OCI-LY7 (cell line): ENCODE data around the gene DPH1. TPM values are rescaled to one million over a fixed set of nuclear protein-coding genes. Genes with fewer than 3 reads are reported as not detected.
A peak's percentile ranks its signal among the peaks of the same experiment; 100 is the strongest.

ENCODE experiments used
- BruUV-seq: library from RNA; stranded (reverse); fragments of 400-500 nt; replicated peaks from 2 replicates; lab custom pipeline; 2021; lab: Mats Ljungman, UMichigan
- CTCF ChIA-PET: fragments of 300-600 bp; sonication (Branson Sonifier 250); formaldehyde crosslinking; loops from one replicate; lab custom pipeline; 2022; ENCODE audit warnings: antibody characterized with exemption; ENCODE audit not compliant: unreplicated experiment; lab: Charles Lee
- POLR2A ChIA-PET: fragments of 300-600 bp; sonication (Branson Sonifier 250); formaldehyde crosslinking; loops from one replicate; lab custom pipeline; 2022; ENCODE audit warnings: antibody characterized with exemption; lab: Charles Lee
- DNase-seq: peaks from one replicate; pipeline ENCODE4 v3.0.0-alpha.2; 2015; ENCODE audit warnings: low spot score
- H2AFZ ChIP-seq: fragments of 200-600 bp; sonication (generic), shearing (Covaris generic); 2 replicates; pipeline ENCODE4 v1.6.1; 2014; ENCODE audit warnings: mild to moderate bottlenecking, antibody characterized with exemption, low read length, moderate library complexity
- H3K27ac ChIP-seq: fragments of 200-600 bp; sonication (generic); 2 replicates; pipeline ENCODE4 v1.5.1; 2014; ENCODE audit warnings: mixed run types, low read depth, mild to moderate bottlenecking, moderate library complexity, low read length, inconsistent platforms; ENCODE audit not compliant: poor library complexity, severe bottlenecking
- H3K36me3 ChIP-seq: fragments of 200-600 bp; sonication (generic); 2 replicates; pipeline ENCODE4 v1.6.1; 2014; ENCODE audit warnings: mild to moderate bottlenecking, antibody characterized with exemption, low read length, moderate library complexity, mixed read lengths; ENCODE audit not compliant: insufficient read depth
- H3K4me1 ChIP-seq: fragments of 200-600 bp; sonication (generic); 2 replicates; pipeline ENCODE4 v1.5.1; 2014; ENCODE audit warnings: mild to moderate bottlenecking, low read length; ENCODE audit not compliant: insufficient read depth, poor library complexity, severe bottlenecking
- H3K4me2 ChIP-seq: fragments of 200-600 bp; sonication (generic); 2 replicates; pipeline ENCODE4 v1.6.1; 2014; ENCODE audit warnings: mild to moderate bottlenecking, low read length
- H3K4me3 ChIP-seq: fragments of 200-600 bp; sonication (generic); 2 replicates; pipeline ENCODE4 v1.5.1; 2014; ENCODE audit warnings: mild to moderate bottlenecking, low read depth, low read length; ENCODE audit not compliant: poor library complexity, severe bottlenecking
- H3K79me2 ChIP-seq: fragments of 200-600 bp; sonication (generic); 2 replicates; pipeline ENCODE4 v1.6.1; 2016; ENCODE audit warnings: low read depth, mild to moderate bottlenecking, low read length, moderate library complexity, mixed read lengths; ENCODE audit not compliant: insufficient read depth
- H3K9me2 ChIP-seq: fragments of 200-600 bp; sonication (generic); 2 replicates; pipeline ENCODE4 v1.6.1; 2016; ENCODE audit warnings: mild to moderate bottlenecking, low read length, mixed read lengths; ENCODE audit not compliant: insufficient read depth
- H3K9me3 ChIP-seq: fragments of 200-600 bp; sonication (generic); 2 replicates; pipeline ENCODE4 v1.6.1; 2014; ENCODE audit warnings: mild to moderate bottlenecking, mixed run types, low read length, mixed read lengths
- H4K20me1 ChIP-seq: fragments of 200-600 bp; sonication (generic); 2 replicates; pipeline ENCODE4 v1.6.1; 2014; ENCODE audit warnings: mild to moderate bottlenecking, antibody characterized with exemption, low read length, moderate library complexity, mixed read lengths; ENCODE audit not compliant: insufficient read depth
- EZH2phosphoT487 ChIP-seq: fragments of 200-600 bp; sonication (generic); IDR thresholded peaks from 2 replicates; pipeline ENCODE4 v1.6.1; 2018; ENCODE audit warnings: low read depth, borderline replicate concordance, mild to moderate bottlenecking, mixed run types, antibody characterized with exemption, low read length, moderate library complexity, mixed read lengths
- intact Hi-C: fragments of 100-400 bp; cut with micrococcal nuclease; formaldehyde crosslinking; loops from one replicate; pipeline ENCODE4 v1.10.0; 2022; ENCODE audit not compliant: unreplicated experiment
- total RNA-seq, 2 experiments: library from RNA; depleted of rRNA in 1 of 2; stranded (reverse); fragments of >200 nt in 1 of 2; shearing (Covaris generic) in 1 of 2; gene quantifications; 2 replicates each; pipeline ENCODE4 v1.2.3, GENCODE V29; 2014 to 2022
- TF ChIP-seq, protein P1 (sequence below): fragments of 200-600 bp; sonication (generic); conservative IDR thresholded peaks from 2 replicates; pipeline ENCODE4 v1.5.1; 2014; ENCODE audit warnings: mild to moderate bottlenecking, antibody characterized with exemption, low read length, moderate library complexity, mixed read lengths

The DPH1 gene
- total RNA-seq, 2 experiments from 2014 or later = 26.5 to 35.1 TPM

DNA sequence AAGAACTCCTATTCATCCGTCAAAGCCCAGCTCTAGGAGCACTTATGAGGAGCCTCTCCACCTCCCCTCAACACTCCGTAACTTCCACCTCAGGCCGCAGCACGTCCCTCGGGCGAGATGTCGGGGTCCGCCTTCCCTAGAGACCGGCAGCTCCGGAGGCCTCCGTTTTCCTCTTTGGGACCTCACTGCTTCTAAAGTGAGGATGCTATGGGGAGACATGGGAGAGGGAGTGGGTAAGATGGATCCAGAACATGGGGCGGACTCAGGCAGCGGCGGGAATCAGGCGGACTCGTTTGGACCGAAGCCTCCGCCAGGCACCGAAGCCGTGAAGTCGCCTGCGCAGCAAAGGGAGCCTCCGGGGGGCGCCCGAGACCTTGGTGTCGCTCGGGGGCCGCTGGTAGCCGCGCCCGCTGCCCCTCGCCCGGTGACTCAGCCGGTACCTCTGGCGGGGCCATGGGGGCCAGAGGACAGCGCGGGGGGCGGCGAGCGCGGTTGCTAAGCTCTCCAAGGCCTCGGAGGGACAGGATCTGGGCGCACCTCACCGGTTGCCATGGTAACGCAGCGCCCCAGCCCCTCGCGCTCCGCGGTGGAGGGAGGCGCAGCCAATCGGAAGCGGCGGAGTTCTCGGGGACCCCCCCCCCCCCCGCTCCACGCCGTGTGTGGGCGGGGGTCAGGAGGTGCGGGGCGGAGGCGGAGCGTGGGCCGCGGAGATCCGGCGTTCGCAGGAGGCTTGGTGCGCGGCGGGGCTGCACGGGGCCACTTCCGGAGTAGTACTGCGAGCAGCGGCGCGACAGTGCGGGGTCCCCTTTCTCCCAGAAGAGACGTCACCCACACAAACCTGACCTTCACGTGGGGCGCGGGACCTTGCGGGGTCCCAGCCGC is 23.7 kb downstream of the DPH1 start:
- ChIA-PET CTCF (interaction anchor here (0.6 kb wide), 3 partner anchors 10 to 270 kb away, joined by 3 read pairs; no protein-coding TSS in a partner anchor), POLR2A (interaction anchor here (0.7 kb wide), 1 partner anchor 10 kb away, joined by 5 read pairs; no protein-coding TSS in a partner anchor)
- no TSS peak for BruUV-seq
- no peaks in the 10 kb centered on the region for H3K9me2 ChIP-seq
- peak; percentile 77 for DNase-seq
- H3K4me1 ChIP-seq = peaks cover 32% of the 10 kb centered on the region
- H2AFZ ChIP-seq = peak overlapping the region; percentile 1; the same call in 1 of the 2 replicates
- no peaks in the 10 kb centered on the region for H3K9me3 ChIP-seq
- TF ChIP-seq EZH2phosphoT487 = peak; percentile 85; the same call in 1 of the 2 replicates
- TF ChIP-seq, protein P1, sequence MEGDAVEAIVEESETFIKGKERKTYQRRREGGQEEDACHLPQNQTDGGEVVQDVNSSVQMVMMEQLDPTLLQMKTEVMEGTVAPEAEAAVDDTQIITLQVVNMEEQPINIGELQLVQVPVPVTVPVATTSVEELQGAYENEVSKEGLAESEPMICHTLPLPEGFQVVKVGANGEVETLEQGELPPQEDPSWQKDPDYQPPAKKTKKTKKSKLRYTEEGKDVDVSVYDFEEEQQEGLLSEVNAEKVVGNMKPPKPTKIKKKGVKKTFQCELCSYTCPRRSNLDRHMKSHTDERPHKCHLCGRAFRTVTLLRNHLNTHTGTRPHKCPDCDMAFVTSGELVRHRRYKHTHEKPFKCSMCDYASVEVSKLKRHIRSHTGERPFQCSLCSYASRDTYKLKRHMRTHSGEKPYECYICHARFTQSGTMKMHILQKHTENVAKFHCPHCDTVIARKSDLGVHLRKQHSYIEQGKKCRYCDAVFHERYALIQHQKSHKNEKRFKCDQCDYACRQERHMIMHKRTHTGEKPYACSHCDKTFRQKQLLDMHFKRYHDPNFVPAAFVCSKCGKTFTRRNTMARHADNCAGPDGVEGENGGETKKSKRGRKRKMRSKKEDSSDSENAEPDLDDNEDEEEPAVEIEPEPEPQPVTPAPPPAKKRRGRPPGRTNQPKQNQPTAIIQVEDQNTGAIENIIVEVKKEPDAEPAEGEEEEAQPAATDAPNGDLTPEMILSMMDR = peak; percentile 88
- peak overlapping the region; percentile 80 for H3K4me2 ChIP-seq
- no peaks in the 10 kb centered on the region for H3K36me3 ChIP-seq
- no peaks in the 10 kb centered on the region for H3K79me2 ChIP-seq
- intact Hi-C loops = loop anchor here (5.0 kb wide), 1 partner anchor 284 kb away; the partner anchor contains the start of genes SGSM2 and TSR1
- H3K4me3 ChIP-seq = peak overlapping the region; percentile 68
- no peaks in the 10 kb centered on the region for H4K20me1 ChIP-seq
- H3K27ac ChIP-seq = no peak overlapping the region

DNA sequence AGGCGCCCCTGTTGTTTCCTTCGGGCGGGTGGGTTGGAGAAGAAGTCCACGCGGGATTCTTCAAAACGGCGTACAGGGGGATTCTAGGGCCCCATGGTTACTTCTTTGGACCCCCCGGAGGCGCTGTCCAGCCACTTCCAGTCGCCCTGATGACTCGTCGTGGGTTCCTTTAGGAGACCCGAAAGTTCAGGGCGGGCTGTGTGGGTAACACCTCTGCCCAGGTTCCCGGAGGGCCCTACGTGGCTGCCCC is 24.2 kb downstream of the DPH1 start:
- H3K27ac ChIP-seq = no peak overlapping the region
- H3K4me1 ChIP-seq = peaks cover 38% of the 10 kb centered on the region
- H2AFZ ChIP-seq = peak overlapping the region; percentile 1; the same call in 1 of the 2 replicates
- CTCF ChIA-PET = interaction anchor here (0.6 to 2.0 kb wide), 6 partner anchors 10 to 191 kb away, joined by 3 to 9 read pairs (median 3); no protein-coding TSS in a partner anchor
- DNase-seq = no peak
- H3K79me2 ChIP-seq = no peaks in the 10 kb centered on the region
- POLR2A ChIA-PET = no interaction called here
- BruUV-seq = no TSS peak
- no peaks in the 10 kb centered on the region for H3K9me3 ChIP-seq
- no peaks in the 10 kb centered on the region for H4K20me1 ChIP-seq
- no peaks in the 10 kb centered on the region for H3K36me3 ChIP-seq
- no peaks in the 10 kb centered on the region for H3K9me2 ChIP-seq
- TF ChIP-seq, protein P1 = no peak
- TF ChIP-seq EZH2phosphoT487 = no peak
- peak overlapping the region; percentile 80 for H3K4me2 ChIP-seq
- intact Hi-C loops = loop anchor here (5.0 kb wide), 1 partner anchor 283 kb away; the partner anchor contains the start of genes SGSM2 and TSR1
- peak overlapping the region; percentile 68 for H3K4me3 ChIP-seq
